SK-N-SH treated with all-trans-retinoic acid at 6 μM for 48 hours (cell line): ENCODE results near the gene COL15A1.

Experiments
- ATAC-seq: fragments of 200-7000 bp; cut with Tn5 transposase; 3 replicates; pipeline ENCODE4 v1.9.1; 2020; ENCODE audit warnings: mild to moderate bottlenecking, moderate library complexity
- ARNTL ChIP-seq: fragments of 450-650 bp; formaldehyde crosslinking; IDR thresholded peaks from 2 replicates; pipeline ENCODE4 v1.5.0; 2020; ENCODE audit warnings: low read depth, mild to moderate bottlenecking, moderate library complexity, borderline replicate concordance
- BACH2 ChIP-seq: fragments of 250-450 bp; sonication (Bioruptor Pico); IDR thresholded peaks from 2 replicates; pipeline ENCODE4 v1.9.0; 2021; ENCODE audit warnings: mild to moderate bottlenecking, borderline replicate concordance
- CSDC2 ChIP-seq: fragments of 250-450 bp; sonication (Bioruptor Pico); IDR thresholded peaks from 2 replicates; pipeline ENCODE4 v1.5.0; 2020; ENCODE audit warnings: mild to moderate bottlenecking, moderate library complexity
- CSRNP3 ChIP-seq: fragments of 250-450 bp; sonication (Bioruptor Pico); IDR thresholded peaks from 2 replicates; pipeline ENCODE4 v1.5.1; 2021; ENCODE audit warnings: mild to moderate bottlenecking, moderate library complexity
- ESRRG ChIP-seq: fragments of 250-450 bp; sonication (Bioruptor Pico); IDR thresholded peaks from 2 replicates; pipeline ENCODE4 v1.6.1; 2021; ENCODE audit warnings: mild to moderate bottlenecking
- GLIS3 ChIP-seq: fragments of 250-450 bp; sonication (Bioruptor Pico); IDR thresholded peaks from 2 replicates; pipeline ENCODE4 v1.5.0; 2020; ENCODE audit warnings: mild to moderate bottlenecking, moderate library complexity
- ISL1 ChIP-seq: fragments of 250-450 bp; sonication (Bioruptor Pico); IDR thresholded peaks from 2 replicates; pipeline ENCODE4 v2.1.2; 2022; ENCODE audit warnings: mild to moderate bottlenecking, moderate library complexity
- OSR1 ChIP-seq: fragments of 250-450 bp; sonication (Bioruptor Pico); IDR thresholded peaks from 2 replicates; pipeline ENCODE4 v1.8.0; 2022; ENCODE audit warnings: moderate library complexity, mild to moderate bottlenecking, inconsistent platforms
- PATZ1 ChIP-seq: fragments of 250-450 bp; sonication (Bioruptor Pico); IDR thresholded peaks from 2 replicates; pipeline ENCODE4 v1.8.0; 2020; ENCODE audit warnings: mild to moderate bottlenecking, moderate library complexity, borderline replicate concordance
- POU6F1 ChIP-seq: fragments of 250-450 bp; sonication (Bioruptor Pico); IDR thresholded peaks from 2 replicates; pipeline ENCODE4 v1.8.0; 2021; ENCODE audit warnings: low read depth, mild to moderate bottlenecking, moderate library complexity, borderline replicate concordance
- PPARA ChIP-seq: fragments of 250-450 bp; sonication (Bioruptor Pico); IDR thresholded peaks from 2 replicates; pipeline ENCODE4 v1.5.0; 2020; ENCODE audit warnings: mild to moderate bottlenecking, borderline replicate concordance
- SNAI2 ChIP-seq: fragments of 250-450 bp; sonication (Bioruptor Pico); IDR thresholded peaks from 2 replicates; pipeline ENCODE4 v1.5.0; 2020; ENCODE audit warnings: mild to moderate bottlenecking, moderate library complexity
- TCF4 ChIP-seq: fragments of 250-450 bp; sonication (Bioruptor Pico); IDR thresholded peaks from 2 replicates; pipeline ENCODE4 v1.8.0; 2021; ENCODE audit warnings: mild to moderate bottlenecking, moderate library complexity, borderline replicate concordance
- TOX ChIP-seq: fragments of 250-450 bp; sonication (Bioruptor Pico); IDR thresholded peaks from 2 replicates; pipeline ENCODE4 v1.8.0; 2021; ENCODE audit warnings: mild to moderate bottlenecking, moderate library complexity, borderline replicate concordance
- TSHZ2 ChIP-seq: fragments of 250-450 bp; sonication (Bioruptor Pico); IDR thresholded peaks from 2 replicates; pipeline ENCODE4 v1.5.0; 2020; ENCODE audit warnings: mild to moderate bottlenecking, moderate library complexity
- ZC3H10 ChIP-seq: fragments of 250-450 bp; sonication (Bioruptor Pico); IDR thresholded peaks from 2 replicates; pipeline ENCODE4 v1.5.1; 2021; ENCODE audit warnings: mild to moderate bottlenecking, moderate library complexity
- ZFP3 ChIP-seq: fragments of 250-450 bp; sonication (Bioruptor Pico); IDR thresholded peaks from 2 replicates; pipeline ENCODE4 v1.5.0; 2020; ENCODE audit warnings: mild to moderate bottlenecking, moderate library complexity
- ZFP30 ChIP-seq: fragments of 450-650 bp; formaldehyde crosslinking; IDR thresholded peaks from 2 replicates; pipeline ENCODE4 v1.5.0; 2022; ENCODE audit warnings: mild to moderate bottlenecking, moderate library complexity
- ZNF565 ChIP-seq: fragments of 450-650 bp; formaldehyde crosslinking; conservative IDR thresholded peaks from 2 replicates; pipeline ENCODE4 v1.5.0; 2020; ENCODE audit warnings: low read depth, mild to moderate bottlenecking, moderate library complexity
- ZNF70 ChIP-seq: fragments of 450-650 bp; formaldehyde crosslinking; IDR thresholded peaks from 2 replicates; pipeline ENCODE4 v1.5.0; 2020; ENCODE audit warnings: mild to moderate bottlenecking, moderate library complexity
- ZNF8 ChIP-seq: fragments of 450-650 bp; formaldehyde crosslinking; IDR thresholded peaks from 2 replicates; pipeline ENCODE4 v1.5.0; 2020; ENCODE audit warnings: mild to moderate bottlenecking, moderate library complexity

Gene COL15A1

GRCh38 chr9:98940276-98940675 is 3.4 kb upstream of the COL15A1 start:
- no peak for TF ChIP-seq TCF4 (CRISPR knock-in tag)
- no peak for TF ChIP-seq ZNF565 (CRISPR knock-in tag)
- TF ChIP-seq PATZ1 (CRISPR knock-in tag): no peak
- no peak for TF ChIP-seq TSHZ2 (CRISPR knock-in tag)
- TF ChIP-seq ZNF8 (CRISPR knock-in tag): no peak
- TF ChIP-seq ARNTL (CRISPR knock-in tag): no peak
- no peak for TF ChIP-seq ZFP30
- no peak for TF ChIP-seq ZNF70 (CRISPR knock-in tag)
- no peak for TF ChIP-seq ISL1 (CRISPR knock-in tag)
- no peak for TF ChIP-seq CSDC2 (CRISPR knock-in tag)
- no peak for TF ChIP-seq ZC3H10
- TF ChIP-seq ZFP3 (CRISPR knock-in tag): no peak
- no peak for TF ChIP-seq OSR1 (CRISPR knock-in tag)
- TF ChIP-seq BACH2: no peak
- no peak for ATAC-seq

GRCh38 chr9:98941946-98942523 is 1.7 kb upstream of the COL15A1 start:
- TF ChIP-seq ZFP30 (no peak), GLIS3 (no peak), TSHZ2 (CRISPR knock-in tag) (no peak), ZFP3 (CRISPR knock-in tag) (no peak), TOX (CRISPR knock-in tag) (no peak), POU6F1 (CRISPR knock-in tag) (no peak), PPARA (CRISPR knock-in tag) (no peak), SNAI2 (CRISPR knock-in tag) (no peak), CSRNP3 (no peak), ZNF8 (CRISPR knock-in tag) (no peak), BACH2 (no peak), PATZ1 (CRISPR knock-in tag) (no peak), ESRRG (CRISPR knock-in tag) (no peak), CSDC2 (CRISPR knock-in tag) (no peak), TCF4 (CRISPR knock-in tag) (no peak), ZNF70 (CRISPR knock-in tag) (no peak), ZC3H10 (no peak)
- no peak for ATAC-seq
